Lung (tissue), 12 donors: Measurements from ENCODE around the gene NUDT17. TPM values are rescaled to one million over a fixed set of nuclear protein-coding genes. Genes with fewer than 3 reads are reported as not detected.

Experiments used
- ATAC-seq: fragments of 200-7000 bp; cut with Tn5 transposase; one replicate; pipeline ENCODE4 v1.9.1; 2020; ENCODE audit warnings: moderate number of reproducible peaks; ENCODE audit not compliant: insufficient read depth, low FRiP score
- DNase-seq, 3 donors: peaks; one replicate each; pipeline ENCODE4 v3.0.0-alpha.2; 2013 to 2017
- H3K27ac ChIP-seq, 2 donors: one replicate each; pipeline ENCODE4 v1.5.1; 2013; ENCODE audit warnings: mild to moderate bottlenecking in 2 of 2, moderate library complexity in 2 of 2, control low read depth in 1 of 2, inconsistent platforms in 1 of 2, low read depth in 1 of 2, low read length in 1 of 2
- H3K27me3 ChIP-seq, 3 donors: one replicate each; pipeline ENCODE4 v1.5.1; 2013; ENCODE audit warnings: low read length in 2 of 3; ENCODE audit not compliant: control insufficient read depth in 3 of 3, insufficient read depth in 3 of 3
- H3K36me3 ChIP-seq, 4 donors: one replicate each; pipeline ENCODE4 v1.5.1; 2013; ENCODE audit warnings: low read length in 4 of 4, mild to moderate bottlenecking in 1 of 4, moderate library complexity in 1 of 4; ENCODE audit not compliant: control insufficient read depth in 4 of 4, insufficient read depth in 4 of 4
- H3K4me1 ChIP-seq, 5 donors: one replicate each; pipeline ENCODE4 v1.5.1; 2013; ENCODE audit warnings: low read length in 5 of 5, mild to moderate bottlenecking in 2 of 5, moderate library complexity in 1 of 5; ENCODE audit not compliant: control insufficient read depth in 5 of 5, insufficient read depth in 5 of 5
- H3K4me3 ChIP-seq: one replicate; pipeline ENCODE4 v1.5.1; 2013; ENCODE audit warnings: mild to moderate bottlenecking, control low read depth, moderate library complexity
- H3K9ac ChIP-seq, 2 donors: one replicate each; pipeline ENCODE4 v1.5.1; 2013; ENCODE audit warnings: low read length in 2 of 2, control low read depth in 1 of 2; ENCODE audit not compliant: insufficient read depth in 1 of 2
- H3K9me3 ChIP-seq, 4 donors: one replicate each; pipeline ENCODE4 v1.5.1; 2013; ENCODE audit warnings: low read length in 3 of 4, mild to moderate bottlenecking in 1 of 4, moderate library complexity in 1 of 4; ENCODE audit not compliant: control insufficient read depth in 4 of 4, insufficient read depth in 3 of 4
- WGBS, 2 donors: extraction: QIAGEN DNeasy Blood & Tissue Kit; methylation state at CpG; one replicate each; pipeline ENCODE4 v1.1.7; 2013; 5-methylcytosine and 5-hydroxymethylcytosine counted together
- polyA plus RNA-seq, 2 donors: library from polyadenylated mRNA; stranded (reverse); fragments of 200-250 nt; gene quantifications; one replicate each; pipeline ENCODE4 v1.2.1, GENCODE V29; 2013
- total RNA-seq, 2 donors: library from RNA; depleted of rRNA in 1 of 2; stranded (reverse); fragments of >200 nt in 1 of 2; gene quantifications; one replicate each; pipeline ENCODE4 v1.2.1, GENCODE V29; 2014 to 2021
- TF ChIP-seq, protein P1 (sequence below): IDR thresholded peaks from 2 replicates; pipeline ENCODE4 v1.5.1; 2012; ENCODE audit warnings: mild to moderate bottlenecking; ENCODE audit errors: control extremely low read depth, extremely low read depth
- donor health status: control.
- donor health status: control.
- donor health status: Bipolar disorder and iron deficiency.
- donor health status: healthy.
- donor health status: DM: yes; HTN: yes; CAD: no.

Gene NUDT17
- total and polyA plus RNA-seq, 4 donors = 1.6 to 6.2 (median 3.5) TPM

DNA sequence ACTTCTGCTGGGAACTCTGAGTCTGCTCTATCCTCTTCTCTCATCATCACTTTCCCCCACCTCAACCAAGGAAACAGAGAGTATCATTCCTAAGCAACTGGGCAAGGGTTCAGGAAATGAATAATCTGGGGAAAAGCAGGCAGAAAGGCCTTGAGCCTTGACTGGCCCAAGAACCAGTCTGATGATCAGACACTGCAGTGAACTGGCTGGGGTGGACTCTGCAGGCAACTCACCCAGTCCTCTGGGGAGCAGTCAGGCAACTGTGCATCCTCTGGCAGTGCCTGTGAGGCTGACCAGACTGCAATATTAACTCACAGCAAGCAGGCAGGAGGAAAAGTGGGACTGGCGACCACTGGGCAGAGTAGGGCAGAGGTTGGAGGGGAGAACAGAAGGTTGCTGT lies 39.2 kb downstream of the NUDT17 start:
- Histone ChIP-seq H3K27me3 (peaks cover 0 to 13% (median 5%) of the 10 kb centered on the region in 3 donors), H3K36me3 (no peaks in the 10 kb centered on the region), H3K4me1 (peaks cover 0 to 6% (median 3%) of the 10 kb centered on the region in 5 donors), H3K9ac (no peak overlapping the region), H3K4me3 (peak overlapping the region; percentile 9), H3K27ac (no peak overlapping the region), H3K9me3 (no peaks in the 10 kb centered on the region)
- DNase-seq (no peak), ATAC-seq (no peak)
- WGBS, 2 donors = 91 to 96% methylated on average over 1 of the region's 1 CpG
- TF ChIP-seq, protein P1, sequence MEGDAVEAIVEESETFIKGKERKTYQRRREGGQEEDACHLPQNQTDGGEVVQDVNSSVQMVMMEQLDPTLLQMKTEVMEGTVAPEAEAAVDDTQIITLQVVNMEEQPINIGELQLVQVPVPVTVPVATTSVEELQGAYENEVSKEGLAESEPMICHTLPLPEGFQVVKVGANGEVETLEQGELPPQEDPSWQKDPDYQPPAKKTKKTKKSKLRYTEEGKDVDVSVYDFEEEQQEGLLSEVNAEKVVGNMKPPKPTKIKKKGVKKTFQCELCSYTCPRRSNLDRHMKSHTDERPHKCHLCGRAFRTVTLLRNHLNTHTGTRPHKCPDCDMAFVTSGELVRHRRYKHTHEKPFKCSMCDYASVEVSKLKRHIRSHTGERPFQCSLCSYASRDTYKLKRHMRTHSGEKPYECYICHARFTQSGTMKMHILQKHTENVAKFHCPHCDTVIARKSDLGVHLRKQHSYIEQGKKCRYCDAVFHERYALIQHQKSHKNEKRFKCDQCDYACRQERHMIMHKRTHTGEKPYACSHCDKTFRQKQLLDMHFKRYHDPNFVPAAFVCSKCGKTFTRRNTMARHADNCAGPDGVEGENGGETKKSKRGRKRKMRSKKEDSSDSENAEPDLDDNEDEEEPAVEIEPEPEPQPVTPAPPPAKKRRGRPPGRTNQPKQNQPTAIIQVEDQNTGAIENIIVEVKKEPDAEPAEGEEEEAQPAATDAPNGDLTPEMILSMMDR = no peak

DNA sequence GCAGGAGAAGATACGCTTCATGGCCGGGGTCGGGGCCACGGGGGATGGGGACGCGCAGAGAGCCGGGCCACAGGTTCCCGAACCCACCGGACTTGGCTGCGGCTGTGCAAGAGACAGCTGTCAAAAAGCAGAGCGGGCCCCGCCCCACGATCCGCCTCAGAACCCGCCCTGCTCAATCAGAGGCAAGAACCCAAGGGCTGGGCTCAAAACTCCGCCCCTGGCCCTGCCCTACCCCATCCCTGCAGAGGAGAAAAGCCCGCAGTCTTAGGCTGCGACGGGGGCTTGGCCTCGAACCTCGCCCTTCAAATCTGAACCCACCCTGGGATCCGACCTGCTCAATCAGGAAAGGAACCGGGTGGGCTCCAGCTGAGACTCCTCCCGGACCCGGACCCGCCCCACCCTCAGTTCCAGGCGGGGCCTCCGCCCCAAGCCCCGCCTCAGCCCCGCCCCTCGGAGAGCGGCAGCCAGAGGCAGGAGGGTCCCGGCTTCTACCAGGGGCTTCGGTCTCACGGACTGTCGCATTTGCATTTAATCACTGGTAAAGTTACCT lies 40.4 kb downstream of the NUDT17 start, which contains the start of gene ANKRD35:
Gene ANKRD35 (minus strand): TSS at position 129 of the 550 bp plus-strand sequence. CDS start 108 bp downstream, at position 21.
- no peaks in the 10 kb centered on the region for H3K9me3 ChIP-seq
- H3K4me1 ChIP-seq = peaks cover 0 to 6% (median 3%) of the 10 kb centered on the region in 5 donors
- TF ChIP-seq, protein P1 = no peak
- peak within 1 kb of the TSS in 1 of 2 donors; percentile 24 for H3K27ac ChIP-seq
- H3K4me3 ChIP-seq = peak within 1 kb of the TSS; percentile 75
- H3K36me3 ChIP-seq = no peaks in the 10 kb centered on the region
- peak; percentile 93 for ATAC-seq
- WGBS, 2 donors = 1% methylated on average over 36 of the region's 36 CpGs
- H3K27me3 ChIP-seq = peaks cover 0 to 13% (median 5%) of the 10 kb centered on the region in 3 donors
- H3K9ac ChIP-seq = peak within 1 kb of the TSS in 1 of 2 donors; percentile 38
- peak; percentile 76 to 77 (median 77) for DNase-seq

DNA sequence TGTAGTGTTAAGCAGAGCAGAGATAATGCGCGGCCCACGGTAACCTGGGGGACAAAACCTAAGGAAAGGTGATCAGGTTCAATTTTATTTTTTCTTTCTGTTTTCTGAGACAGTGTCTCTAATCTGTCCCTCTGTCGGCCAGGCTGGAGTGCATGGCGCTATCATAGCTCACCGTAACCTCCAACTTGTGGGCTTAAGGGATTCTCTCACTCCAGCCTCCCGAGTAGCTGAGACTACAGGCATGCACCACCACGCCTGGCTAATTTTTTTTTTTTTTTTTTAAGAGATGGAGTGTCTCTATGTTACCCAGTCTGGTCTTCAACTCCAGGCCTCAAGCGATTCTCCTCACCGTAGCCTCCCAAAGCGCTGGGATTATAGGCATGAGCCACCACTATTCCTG lies 41.0 kb downstream of the NUDT17 start:
- DNase-seq (no peak), ATAC-seq (no peak)
- Histone ChIP-seq H3K36me3 (no peaks in the 10 kb centered on the region), H3K27me3 (peaks cover 0 to 13% (median 5%) of the 10 kb centered on the region in 3 donors), H3K9me3 (no peaks in the 10 kb centered on the region), H3K4me1 (peaks cover 0 to 7% (median 3%) of the 10 kb centered on the region in 5 donors), H3K4me3 (no peak overlapping the region), H3K27ac (peak overlapping the region in 1 of 2 donors; percentile 24), H3K9ac (peak overlapping the region in 1 of 2 donors; percentile 38)
- 46 to 52% methylated on average over 11 of the region's 11 CpGs for WGBS, 2 donors
- TF ChIP-seq, protein P1 = no peak
